HepG2 (cell line): ENCODE data around the gene TMEM134. TPM values are rescaled to one million over a fixed set of nuclear protein-coding genes. Genes with fewer than 3 reads are reported as not detected.

ENCODE experiments used
- ATAC-seq: fragments of 200-7000 bp; cut with Tn5 transposase; 3 replicates; pipeline ENCODE4 v1.9.1; 2020; ENCODE audit warnings: mild to moderate bottlenecking, moderate library complexity
- BruUV-seq: library from RNA; stranded (reverse); fragments of 400-500 nt; replicated peaks from 2 replicates; lab custom pipeline; 2021; lab: Mats Ljungman, UMichigan
- CTCF ChIA-PET: fragments of 300-600 bp; formaldehyde crosslinking; extraction: SDS; loops from one replicate; lab custom pipeline; 2021; ENCODE audit warnings: low total read pairs, inconsistent platforms, low intra/inter-chr PET ratio; lab: Yijun Ruan, JAX
- POLR2A ChIA-PET: fragments of 350-600 bp; sonication (Branson Sonifier 250); formaldehyde crosslinking; loops from one replicate; lab custom pipeline; 2020; ENCODE audit warnings: antibody characterized with exemption, inconsistent platforms; lab: Yijun Ruan, JAX
- DNase-seq: peaks from one replicate; pipeline ENCODE4 v3.0.0-alpha.2; 2015; ENCODE audit warnings: low spot score
- FAIRE-seq: peaks from 3 replicates; lab custom pipeline; 2011; peaks lifted over from hg19 to GRCh38; lab: Jason Lieb, UNC
- H2AFZ ChIP-seq: one replicate; pipeline ENCODE4 v1.6.1; 2011; ENCODE audit warnings: low read length, inconsistent platforms
- H3K27ac ChIP-seq: fragments of 300-600 bp; 3 replicates; pipeline ENCODE4 v1.8.0; 2011; ENCODE audit warnings: mixed run types, mild to moderate bottlenecking, mixed read lengths, low read length, inconsistent platforms; ENCODE audit not compliant: insufficient read depth; ENCODE audit errors: extremely low read length
- H3K27me3 ChIP-seq, 2 experiments: fragments of 200-600 bp in 1 of 2; 2 replicates in 1 of 2; 3 replicates in 1 of 2; pipeline versions ENCODE4 v1.6.0 to v1.8.0; 2011; ENCODE audit warnings: low read length in 2 of 2, mild to moderate bottlenecking in 2 of 2, moderate library complexity in 2 of 2, inconsistent platforms in 1 of 2; ENCODE audit not compliant: insufficient read depth in 2 of 2, control insufficient read depth in 1 of 2
- H3K36me3 ChIP-seq, 2 experiments: fragments of 200-600 bp in 1 of 2; replicated peaks in 1 of 2; 2 replicates in 1 of 2; 3 replicates in 1 of 2; pipeline versions ENCODE4 v1.5.1 to v1.8.0; 2011; ENCODE audit warnings: low read length in 2 of 2, inconsistent platforms in 1 of 2; ENCODE audit not compliant: insufficient read depth in 2 of 2, control insufficient read depth in 1 of 2
- H3K4me1 ChIP-seq: 2 replicates; pipeline ENCODE4 v1.5.1; 2012; ENCODE audit warnings: low read length, inconsistent platforms; ENCODE audit not compliant: insufficient read depth
- H3K4me2 ChIP-seq: 2 replicates; pipeline ENCODE4 v1.6.0; 2011; ENCODE audit warnings: low read depth, low read length, inconsistent platforms
- H3K4me3 ChIP-seq, 3 experiments: fragments of 200-600 bp in 1 of 3; sonication (generic), shearing (Covaris generic) in 1 of 3; replicated peaks in 1 of 3; 2 replicates each; pipeline ENCODE4 v1.5.1; 2011 to 2016; ENCODE audit warnings: low read length in 3 of 3, inconsistent platforms in 2 of 3, low read depth in 2 of 3, mild to moderate bottlenecking in 2 of 3, control low read depth in 1 of 3, mixed read lengths in 1 of 3; ENCODE audit not compliant: insufficient read depth in 1 of 3
- H3K79me2 ChIP-seq: one replicate; pipeline ENCODE4 v1.6.1; 2011; ENCODE audit warnings: low read length, inconsistent platforms; ENCODE audit not compliant: insufficient read depth
- H3K9ac ChIP-seq: 2 replicates; pipeline ENCODE4 v1.6.0; 2011; ENCODE audit warnings: mild to moderate bottlenecking, low read depth, low read length, inconsistent platforms; ENCODE audit not compliant: insufficient read depth
- H3K9me3 ChIP-seq: 2 replicates; pipeline ENCODE4 v1.5.1; 2012; ENCODE audit warnings: mild to moderate bottlenecking, low read length
- H4K20me1 ChIP-seq: 2 replicates; pipeline ENCODE4 v1.6.0; 2011; ENCODE audit warnings: inconsistent platforms, mild to moderate bottlenecking, low read length, moderate library complexity; ENCODE audit not compliant: insufficient read depth
- AGO2 ChIP-seq: fragments of 200-400 bp; formaldehyde crosslinking; optimal IDR thresholded peaks from 2 replicates; pipeline ENCODE3; 2017; ENCODE audit warnings: mild to moderate bottlenecking, low read depth, low read length, moderate library complexity
- ARNT2 ChIP-seq: sonication (generic); formaldehyde crosslinking; IDR thresholded peaks from 2 replicates; pipeline ENCODE4 v1.8.0; 2022; ENCODE audit warnings: mild to moderate bottlenecking, low read depth, missing genetic modification reagents, moderate library complexity
- E2F5 ChIP-seq: sonication (generic); formaldehyde crosslinking; conservative IDR thresholded peaks from 2 replicates; pipeline ENCODE4 v1.4.0; 2020; ENCODE audit warnings: missing genetic modification reagents
- ETV5 ChIP-seq: IDR thresholded peaks from 2 replicates; pipeline ENCODE4 v1.6.1; 2018; ENCODE audit warnings: missing biosample characterization, missing genetic modification reagents, inconsistent platforms, borderline replicate concordance
- RBFOX2 ChIP-seq: fragments of 200-400 bp; formaldehyde crosslinking; IDR thresholded peaks from 2 replicates; pipeline ENCODE4 v1.6.1; 2017; ENCODE audit warnings: low read depth, mild to moderate bottlenecking, low read length
- RFX1 ChIP-seq: fragments of 450-650 bp; IDR thresholded peaks from 2 replicates; pipeline ENCODE4 v1.6.1; 2017
- ZNF629 ChIP-seq: sonication (generic); formaldehyde crosslinking; conservative IDR thresholded peaks from 2 replicates; pipeline ENCODE4 v1.5.0; 2020; ENCODE audit warnings: missing genetic modification reagents
- WGBS: methylation state at CpG from one replicate; pipeline ENCODE4 v1.1.6; 2017; ENCODE audit warnings: low lambda C conversion rate; 5-methylcytosine and 5-hydroxymethylcytosine counted together
- in situ Hi-C: cut with HindIII; loops from 2 replicates; pipeline ENCODE4 v1.10.0; 2017; ENCODE audit warnings: low pct_unique_long_range_greater_than_20kb; ENCODE audit not compliant: extremely low pct_ligation_motif_present
- intact Hi-C: fragments of 100-400 bp; cut with micrococcal nuclease; formaldehyde crosslinking; loops from one replicate; pipeline ENCODE4 v1.10.0; 2022; ENCODE audit not compliant: unreplicated experiment
- polyA plus RNA-seq, 8 experiments: library from polyadenylated mRNA; depleted of rRNA in 3 of 8; stranded (reverse) in 7 of 8; unstranded in 1 of 8; fragments of >200 nt; fragmentation: Illumina TruSeq in 4 of 8; extraction: Trizol in 4 of 8; gene quantifications; 2 replicates each; pipeline versions ENCODE4 v1.2.1 to v1.2.3, GENCODE V29; 2011 to 2016; ENCODE audit warnings: low read depth in 4 of 8, missing spikeins in 1 of 8, mixed read lengths in 1 of 8; ENCODE audit not compliant: insufficient read depth in 1 of 8
- total RNA-seq, 5 experiments: library from RNA; depleted of rRNA; stranded (reverse); fragments of >200 nt; fragmentation: Illumina TruSeq; extraction: Trizol; gene quantifications; 2 replicates each; pipeline ENCODE4 v1.2.3, GENCODE V29; 2016; ENCODE audit warnings: low read depth in 1 of 5
- TF ChIP-seq, protein P1 (sequence below): sonication (generic); formaldehyde crosslinking; IDR thresholded peaks from 2 replicates; pipeline ENCODE4 v1.9.0; 2021; ENCODE audit warnings: missing genetic modification reagents, borderline replicate concordance
- TF ChIP-seq, protein P2 (sequence below): sonication (generic); formaldehyde crosslinking; IDR thresholded peaks from 2 replicates; pipeline ENCODE4 v1.5.0; 2020; ENCODE audit warnings: missing genetic modification reagents, mild to moderate bottlenecking, borderline replicate concordance

Gene TMEM134
- total and polyA plus RNA-seq, 2 of the 13 experiments (the other 11 are each of a cell fraction or from before 2014, with no cell fraction given), result 6.9 to 26.9 TPM

- no peaks in the 10 kb centered on the region for H3K27me3 ChIP-seq
- ChIA-PET CTCF (no interaction called here), POLR2A (interaction anchor here (1.3 to 1.4 kb wide), 1 partner anchor 9 kb away, joined by 3 to 6 read pairs; the partner anchor contains the start of gene AIP)
- no peaks in the 10 kb centered on the region for H3K4me1 ChIP-seq
- no CpG with 5 or more reads among the region's 19 CpGs for WGBS
- no peak overlapping the region for H3K27ac ChIP-seq
- no peaks in the 10 kb centered on the region for H4K20me1 ChIP-seq
- H3K4me3 ChIP-seq, result no peak overlapping the region
- intact Hi-C loops, result no loop called here
- H3K36me3 ChIP-seq, result peaks cover 3 to 21% of the 10 kb centered on the region in 2 experiments; a peak in 4 of 5 replicates
- TF ChIP-seq RFX1 (no peak), RBFOX2 (peak; percentile 66; the same call in 1 of the 2 replicates), AGO2 (peak; percentile 64), E2F5 (CRISPR knock-in tag) (no peak), ZNF629 (CRISPR knock-in tag) (peak; percentile 91), ETV5 (CRISPR knock-in tag) (no peak), ARNT2 (no peak)
- TF ChIP-seq, protein P1, sequence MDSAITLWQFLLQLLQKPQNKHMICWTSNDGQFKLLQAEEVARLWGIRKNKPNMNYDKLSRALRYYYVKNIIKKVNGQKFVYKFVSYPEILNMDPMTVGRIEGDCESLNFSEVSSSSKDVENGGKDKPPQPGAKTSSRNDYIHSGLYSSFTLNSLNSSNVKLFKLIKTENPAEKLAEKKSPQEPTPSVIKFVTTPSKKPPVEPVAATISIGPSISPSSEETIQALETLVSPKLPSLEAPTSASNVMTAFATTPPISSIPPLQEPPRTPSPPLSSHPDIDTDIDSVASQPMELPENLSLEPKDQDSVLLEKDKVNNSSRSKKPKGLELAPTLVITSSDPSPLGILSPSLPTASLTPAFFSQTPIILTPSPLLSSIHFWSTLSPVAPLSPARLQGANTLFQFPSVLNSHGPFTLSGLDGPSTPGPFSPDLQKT (CRISPR knock-in tag), result no peak
- TF ChIP-seq, protein P2, sequence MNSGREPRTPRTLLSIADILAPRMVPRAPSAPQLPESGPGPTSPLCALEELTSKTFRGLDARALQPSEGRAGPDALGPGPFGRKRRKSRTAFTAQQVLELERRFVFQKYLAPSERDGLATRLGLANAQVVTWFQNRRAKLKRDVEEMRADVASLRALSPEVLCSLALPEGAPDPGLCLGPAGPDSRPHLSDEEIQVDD (CRISPR knock-in tag), result no peak
- BruUV-seq, result no TSS peak
- no peak for FAIRE-seq
- H3K9me3 ChIP-seq, result no peaks in the 10 kb centered on the region
- no peak for ATAC-seq
- H3K79me2 ChIP-seq, result no peaks in the 10 kb centered on the region
- H3K9ac ChIP-seq, result no peak overlapping the region
- no peak overlapping the region for H2AFZ ChIP-seq
- H3K4me2 ChIP-seq, result no peak overlapping the region
- in situ Hi-C loops, result no loop called here
- no peak for DNase-seq
Observed at GRCh38 chr11:67492069-67492727, 23.1 kb upstream of the TMEM134 start.
